Activated CD4-positive, alpha-beta T cell treated with anti-CD3 and anti-CD28 coated beads for 36 hours (primary cell): ENCODE measurements around the gene DDX10. TPM values are rescaled to one million over a fixed set of nuclear protein-coding genes. Genes with fewer than 3 reads are reported as not detected.

Experiments
- ATAC-seq: fragments of 200-7000 bp; cut with Tn5 transposase; one replicate; pipeline ENCODE4 v1.10.0; 2021; ENCODE audit warnings: mild to moderate bottlenecking, moderate library complexity
- CTCF ChIA-PET: fragments of 350-600 bp; sonication (Branson Sonifier 250); formaldehyde crosslinking; loops from one replicate; lab custom pipeline; 2021; ENCODE audit warnings: antibody characterized with exemption; lab: Charles Lee
- POLR2A ChIA-PET: fragments of 350-600 bp; sonication (Branson Sonifier 250); formaldehyde crosslinking; loops from one replicate; lab custom pipeline; 2021; ENCODE audit warnings: antibody characterized with exemption, inconsistent platforms; lab: Charles Lee
- DNase-seq: peaks from one replicate; pipeline ENCODE4 v3.0.0-alpha.2; 2020
- H3K27ac Mint-ChIP-seq: one replicate; pipeline ENCODE4 v1.8.0; 2021; ENCODE audit warnings: mixed read lengths
- H3K27me3 Mint-ChIP-seq: one replicate; pipeline ENCODE4 v1.8.0; 2021; ENCODE audit warnings: mixed read lengths
- H3K36me3 Mint-ChIP-seq: one replicate; pipeline ENCODE4 v1.8.0; 2021; ENCODE audit warnings: low read depth, mixed read lengths
- H3K4me1 Mint-ChIP-seq: one replicate; pipeline ENCODE4 v1.8.0; 2021; ENCODE audit warnings: mixed read lengths
- H3K4me3 Mint-ChIP-seq: one replicate; pipeline ENCODE4 v1.8.0; 2021; ENCODE audit warnings: mild to moderate bottlenecking, moderate library complexity, mixed read lengths
- H3K9me3 Mint-ChIP-seq: one replicate; pipeline ENCODE4 v1.8.0; 2021; ENCODE audit warnings: low read depth, mixed read lengths
- intact Hi-C, 2 experiments: fragments of 100-400 bp; cut with DNase I in 1 of 2; cut with micrococcal nuclease in 1 of 2; formaldehyde crosslinking; loops; one replicate each; pipeline versions ENCODE4 v1.14.2 to v1.15.1; 2022 to 2024; cut with DNase I, micrococcal nuclease
- total RNA-seq, 2 experiments: library from RNA; stranded (reverse); gene quantifications; one replicate each; pipeline ENCODE4 v1.2.3, GENCODE V29; 2021

Gene DDX10
- total RNA-seq, 2 experiments from 2014 or later: 45.8 to 50.9 TPM

DNA sequence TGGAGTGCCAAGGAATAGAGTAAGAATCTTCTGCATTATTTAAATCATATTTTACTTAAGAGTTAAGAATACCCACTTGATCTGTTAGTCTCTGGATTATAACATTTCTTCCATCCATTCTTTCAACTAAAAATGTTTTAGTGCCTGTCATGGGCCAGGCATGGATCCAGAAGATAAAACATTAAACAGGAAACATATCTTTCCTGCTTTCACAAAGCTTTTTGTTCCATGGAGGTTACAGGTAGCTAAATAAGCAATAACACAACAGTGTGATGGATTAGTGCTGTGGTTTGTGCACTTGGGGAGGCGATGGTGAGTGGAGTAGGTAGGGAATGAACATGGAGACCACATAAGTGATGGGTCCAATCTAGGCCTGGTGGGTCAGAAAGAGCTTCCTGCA is 258.5 kb downstream of the DDX10 start:
- POLR2A ChIA-PET: no interaction called here
- intact Hi-C loops: no loop called here
- H3K27ac Mint-ChIP-seq: no peak overlapping the region

DNA sequence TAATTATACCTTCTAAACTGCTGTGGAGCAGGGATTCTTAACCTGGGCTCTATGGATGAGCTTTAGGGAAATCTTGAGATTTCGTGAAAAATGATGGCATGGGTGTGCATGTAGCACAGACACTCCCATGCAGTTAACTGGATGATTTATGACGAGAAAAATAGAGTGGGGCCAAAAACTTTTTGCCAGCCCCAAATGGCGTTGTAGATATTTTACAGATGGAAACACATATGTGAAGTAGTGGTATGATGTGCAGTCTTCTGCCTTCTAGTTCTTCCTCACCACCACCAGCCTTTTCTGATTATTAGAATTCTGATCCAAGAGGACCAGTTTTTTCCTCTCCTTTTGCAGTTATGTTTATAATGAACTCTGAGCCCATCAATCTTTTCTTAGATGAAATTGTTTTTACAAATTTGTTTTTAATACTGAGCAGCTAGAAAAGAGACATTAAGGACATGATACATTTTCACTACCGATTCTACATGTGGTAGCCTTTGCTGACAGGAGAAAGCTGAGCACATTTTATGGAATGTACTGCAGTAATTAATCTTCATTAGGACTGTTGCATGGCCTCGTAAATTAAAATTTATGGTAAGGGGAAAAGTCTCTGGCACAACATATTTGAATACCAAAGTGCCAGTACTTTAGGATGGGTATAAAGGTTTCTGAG is 261.4 kb downstream of the DDX10 start:
- Mint-ChIP-seq H3K27me3 (no peaks in the 10 kb centered on the region), H3K27ac (no peak overlapping the region), H3K4me1 (no peaks in the 10 kb centered on the region), H3K9me3 (no peaks in the 10 kb centered on the region), H3K36me3 (peaks cover 4% of the 10 kb centered on the region), H3K4me3 (no peak overlapping the region)
- intact Hi-C loops: no loop called here
- CTCF ChIA-PET: interaction anchor here (1.2 kb wide), 1 partner anchor 17 kb away, joined by 3 read pairs; no protein-coding TSS in a partner anchor
- POLR2A ChIA-PET: interaction anchor here (0.6 to 0.9 kb wide), 2 partner anchors 225 to 396 kb away, joined by 3 to 7 read pairs; no protein-coding TSS in a partner anchor
- DNase-seq (no peak), ATAC-seq (no peak)

More for the DNA sequence above, 258.5 kb downstream of the DDX10 start:
- no peaks in the 10 kb centered on the region for H3K4me1 Mint-ChIP-seq
- no peak for DNase-seq
- peaks cover 14% of the 10 kb centered on the region for H3K36me3 Mint-ChIP-seq
- no peak for ATAC-seq
- no peaks in the 10 kb centered on the region for H3K9me3 Mint-ChIP-seq
- no peaks in the 10 kb centered on the region for H3K27me3 Mint-ChIP-seq
- no peak overlapping the region for H3K4me3 Mint-ChIP-seq
- CTCF ChIA-PET: no interaction called here

DNA sequence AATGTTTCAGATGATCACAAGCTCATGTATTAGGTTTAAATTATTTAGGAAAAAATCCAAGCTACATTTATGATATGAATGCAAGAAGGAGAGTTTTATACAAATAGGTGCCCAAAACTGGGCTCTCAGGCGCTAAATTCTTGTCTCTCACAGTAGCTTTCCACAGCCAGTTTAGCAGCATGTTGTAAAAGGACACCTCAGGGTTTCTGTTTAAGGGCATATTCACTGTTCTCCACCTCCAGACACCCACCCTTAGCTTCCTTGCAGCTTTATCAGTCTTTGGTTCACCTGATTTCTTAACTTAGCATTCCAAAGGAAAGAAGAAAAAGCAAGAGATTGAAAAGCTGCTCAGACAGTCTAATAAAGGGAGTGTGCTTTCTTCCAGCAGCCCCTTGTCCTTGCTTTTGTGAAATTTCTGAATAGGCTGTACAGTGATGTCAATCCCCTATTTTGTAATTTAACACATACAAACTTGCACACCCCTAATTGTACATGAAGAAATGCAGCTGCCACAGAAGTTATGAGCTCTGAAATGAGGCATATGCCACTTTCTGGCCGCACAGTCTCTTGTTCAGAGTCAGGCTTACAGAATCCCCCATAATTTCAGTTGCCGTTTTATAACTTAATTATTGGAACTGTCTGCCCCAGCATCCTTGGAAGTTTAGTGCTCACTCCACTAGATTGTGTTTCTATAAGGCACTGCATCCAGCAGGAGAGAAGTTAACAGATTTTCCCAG is 262.1 kb downstream of the DDX10 start:
- intact Hi-C loops: no loop called here
- POLR2A ChIA-PET: interaction anchor here (0.6 to 0.9 kb wide), 2 partner anchors 226 to 397 kb away, joined by 3 to 7 read pairs; no protein-coding TSS in a partner anchor
- no peak overlapping the region for H3K4me3 Mint-ChIP-seq
- CTCF ChIA-PET: interaction anchor here (1.2 kb wide), 1 partner anchor 17 kb away, joined by 3 read pairs; no protein-coding TSS in a partner anchor
- H3K36me3 Mint-ChIP-seq: peaks cover 4% of the 10 kb centered on the region
- no peak for ATAC-seq
- no peaks in the 10 kb centered on the region for H3K27me3 Mint-ChIP-seq
- H3K4me1 Mint-ChIP-seq: no peaks in the 10 kb centered on the region
- no peaks in the 10 kb centered on the region for H3K9me3 Mint-ChIP-seq
- no peak for DNase-seq
- no peak overlapping the region for H3K27ac Mint-ChIP-seq

DNA sequence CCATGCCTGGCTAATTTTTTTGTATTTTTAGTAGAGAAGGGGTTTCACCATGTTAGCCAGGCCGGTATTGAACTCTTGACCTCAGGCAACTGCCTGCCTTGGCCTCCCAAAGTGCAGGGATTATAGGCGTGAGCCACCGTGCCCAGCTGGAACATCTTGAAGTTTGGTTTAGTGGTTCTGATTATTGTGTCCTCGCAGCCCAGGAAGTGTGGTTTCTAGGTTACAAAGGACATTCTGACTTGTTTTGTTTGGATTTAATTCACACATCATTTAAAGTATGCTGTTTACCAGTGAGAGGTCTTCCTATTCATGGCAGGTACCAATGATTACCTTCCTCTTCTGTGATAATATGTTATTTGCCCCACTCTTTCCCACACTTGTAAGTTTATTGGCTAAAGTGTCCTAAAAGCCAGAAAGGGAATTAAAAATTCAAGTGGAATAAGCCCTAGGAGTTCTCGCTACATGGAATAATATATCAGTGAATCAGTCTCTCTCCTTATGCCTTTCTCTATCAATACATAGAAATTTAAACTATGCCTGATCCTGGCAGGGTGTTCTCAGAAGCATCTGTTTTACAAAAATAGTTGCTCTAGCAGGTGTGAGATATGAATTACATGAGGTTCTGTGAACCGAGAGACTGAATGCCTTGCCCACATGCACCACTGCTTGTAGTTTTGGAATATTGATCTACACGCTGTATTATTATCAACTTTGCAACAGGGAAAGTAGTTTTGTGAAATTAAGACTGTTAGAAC is 263.1 kb downstream of the DDX10 start:
- intact Hi-C loops: no loop called here
- H3K36me3 Mint-ChIP-seq: peaks cover 5% of the 10 kb centered on the region
- DNase-seq (no peak), ATAC-seq (no peak)
- H3K27ac Mint-ChIP-seq: no peak overlapping the region
- H3K9me3 Mint-ChIP-seq: no peaks in the 10 kb centered on the region
- no peaks in the 10 kb centered on the region for H3K4me1 Mint-ChIP-seq
- ChIA-PET CTCF (no interaction called here), POLR2A (no interaction called here)
- no peaks in the 10 kb centered on the region for H3K27me3 Mint-ChIP-seq
- H3K4me3 Mint-ChIP-seq: no peak overlapping the region

DNA sequence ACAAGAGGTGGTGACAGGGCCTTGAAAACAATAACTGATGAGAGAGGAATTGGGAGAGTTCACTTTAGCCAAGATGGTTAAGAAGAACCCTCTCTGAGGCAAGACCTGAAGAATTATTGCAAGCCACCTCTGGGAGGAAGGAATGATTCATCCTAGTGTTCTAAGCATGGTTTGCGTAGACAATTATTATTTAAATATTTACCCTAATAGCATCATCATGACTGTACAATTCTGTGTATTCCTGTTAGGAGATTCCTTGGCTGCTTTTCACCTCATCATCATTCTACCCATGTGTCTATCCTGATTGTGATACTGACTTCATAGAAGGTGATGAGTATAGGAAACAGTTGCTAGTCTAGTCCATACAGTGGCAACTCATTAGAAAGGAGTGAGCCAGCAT is 264.4 kb downstream of the DDX10 start:
- H3K27me3 Mint-ChIP-seq: no peaks in the 10 kb centered on the region
- peaks cover 5% of the 10 kb centered on the region for H3K36me3 Mint-ChIP-seq
- no peak overlapping the region for H3K27ac Mint-ChIP-seq
- H3K4me3 Mint-ChIP-seq: no peak overlapping the region
- ChIA-PET CTCF (no interaction called here), POLR2A (no interaction called here)
- intact Hi-C loops: no loop called here
- no peaks in the 10 kb centered on the region for H3K4me1 Mint-ChIP-seq
- ATAC-seq (no peak), DNase-seq (no peak)
- H3K9me3 Mint-ChIP-seq: no peaks in the 10 kb centered on the region

DNA sequence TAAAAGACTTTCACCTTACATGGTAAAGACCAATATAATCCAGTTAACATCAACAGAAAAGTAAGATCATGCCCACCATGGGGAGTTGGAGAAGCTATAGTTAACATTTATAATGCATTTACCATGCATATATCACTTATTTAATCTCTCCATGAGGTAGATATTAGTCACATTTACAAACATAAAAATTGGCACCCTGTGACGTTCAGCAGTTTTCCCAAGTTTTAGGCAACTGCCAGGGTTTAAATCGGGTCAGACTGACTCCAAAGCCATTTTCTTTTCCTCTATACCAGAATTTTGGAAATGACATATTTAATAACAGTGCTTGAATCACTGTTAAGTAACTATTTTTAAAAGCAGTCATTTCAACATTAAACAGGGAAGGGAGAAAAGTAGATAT is 266.3 kb downstream of the DDX10 start:
- no peak for ATAC-seq
- no peak overlapping the region for H3K4me3 Mint-ChIP-seq
- CTCF ChIA-PET: interaction anchor here (0.8 kb wide), 1 partner anchor 449 kb away, joined by 3 read pairs; no protein-coding TSS in a partner anchor
- intact Hi-C loops: no loop called here
- H3K27ac Mint-ChIP-seq: no peak overlapping the region
- H3K9me3 Mint-ChIP-seq: no peaks in the 10 kb centered on the region
- no peaks in the 10 kb centered on the region for H3K4me1 Mint-ChIP-seq
- H3K27me3 Mint-ChIP-seq: no peaks in the 10 kb centered on the region
- POLR2A ChIA-PET: no interaction called here
- no peak for DNase-seq
- H3K36me3 Mint-ChIP-seq: peaks cover 11% of the 10 kb centered on the region

DNA sequence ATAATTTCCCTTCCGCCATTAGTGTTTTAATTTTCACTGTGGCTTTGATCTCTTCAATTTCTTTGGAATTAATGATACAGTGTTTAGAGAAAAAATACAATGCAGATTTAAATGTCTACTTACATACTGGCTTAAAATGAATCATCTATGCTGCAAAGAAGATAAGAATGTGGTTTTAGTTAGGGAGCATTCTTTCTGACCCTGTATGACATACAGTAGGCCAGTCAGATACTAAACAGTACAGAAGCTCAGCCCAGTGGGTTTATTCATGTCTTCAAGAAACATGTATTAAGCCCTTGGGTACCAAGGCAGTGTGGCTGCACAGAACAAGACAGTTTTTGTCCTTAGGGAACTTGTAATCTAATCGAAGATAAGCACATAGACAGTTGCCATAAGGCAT is 268.8 kb downstream of the DDX10 start:
- H3K4me1 Mint-ChIP-seq: no peaks in the 10 kb centered on the region
- H3K36me3 Mint-ChIP-seq: peaks cover 11% of the 10 kb centered on the region
- no peaks in the 10 kb centered on the region for H3K9me3 Mint-ChIP-seq
- no peaks in the 10 kb centered on the region for H3K27me3 Mint-ChIP-seq
- ATAC-seq (no peak), DNase-seq (no peak)
- ChIA-PET POLR2A (no interaction called here), CTCF (interaction anchor here (0.6 kb wide), 1 partner anchor 50 kb away, joined by 3 read pairs; no protein-coding TSS in a partner anchor)
- H3K27ac Mint-ChIP-seq: no peak overlapping the region
- H3K4me3 Mint-ChIP-seq: no peak overlapping the region
- intact Hi-C loops: no loop called here

DNA sequence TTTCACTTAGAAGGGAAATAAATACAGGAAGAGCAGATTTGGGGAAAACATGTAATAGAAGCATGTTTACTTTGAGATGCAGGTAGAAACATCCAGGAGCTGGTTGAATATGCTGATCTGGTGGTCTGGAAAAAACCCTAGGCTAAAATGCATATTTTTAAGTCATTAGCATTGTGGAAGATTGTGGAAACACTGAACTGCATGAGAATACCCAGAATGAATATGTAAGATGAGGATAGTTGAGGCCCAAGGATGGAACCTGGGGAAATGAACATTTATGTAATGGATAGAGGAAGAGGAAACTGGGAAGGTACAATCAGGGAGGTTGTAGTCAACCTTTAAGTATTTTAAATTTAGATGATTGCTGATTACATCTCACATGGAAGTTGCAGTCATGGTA is 269.4 kb downstream of the DDX10 start:
- POLR2A ChIA-PET: no interaction called here
- no peak for DNase-seq
- H3K4me3 Mint-ChIP-seq: no peak overlapping the region
- peaks cover 11% of the 10 kb centered on the region for H3K36me3 Mint-ChIP-seq
- ATAC-seq: no peak
- H3K4me1 Mint-ChIP-seq: no peaks in the 10 kb centered on the region
- H3K9me3 Mint-ChIP-seq: no peaks in the 10 kb centered on the region
- CTCF ChIA-PET: interaction anchor here (0.6 kb wide), 1 partner anchor 49 kb away, joined by 3 read pairs; no protein-coding TSS in a partner anchor
- H3K27ac Mint-ChIP-seq: no peak overlapping the region
- H3K27me3 Mint-ChIP-seq: no peaks in the 10 kb centered on the region
- intact Hi-C loops: no loop called here

DNA sequence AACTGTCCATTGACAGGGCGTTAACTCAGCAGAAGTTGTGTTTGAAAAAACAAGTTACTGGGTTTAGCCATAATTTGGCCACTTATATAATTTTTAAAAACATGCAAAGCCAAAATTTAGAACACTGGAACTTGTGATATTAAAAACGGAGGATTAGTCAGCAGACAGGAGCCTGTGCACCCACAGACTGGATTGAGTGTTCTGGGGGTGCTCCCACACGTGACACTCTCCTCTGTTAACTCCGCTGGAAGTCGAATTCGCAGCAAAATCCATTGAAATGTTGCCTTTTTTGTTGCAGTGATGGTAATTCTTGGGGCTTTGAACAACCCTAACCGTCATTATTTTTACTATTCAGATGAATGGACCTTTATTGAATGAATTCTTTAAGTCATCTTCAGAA is 269.8 kb downstream of the DDX10 start:
- ATAC-seq: no peak
- no peak overlapping the region for H3K4me3 Mint-ChIP-seq
- ChIA-PET CTCF (no interaction called here), POLR2A (no interaction called here)
- H3K4me1 Mint-ChIP-seq: no peaks in the 10 kb centered on the region
- no peaks in the 10 kb centered on the region for H3K27me3 Mint-ChIP-seq
- no peak overlapping the region for H3K27ac Mint-ChIP-seq
- intact Hi-C loops: no loop called here
- no peaks in the 10 kb centered on the region for H3K9me3 Mint-ChIP-seq
- DNase-seq: no peak
- peaks cover 9% of the 10 kb centered on the region for H3K36me3 Mint-ChIP-seq

DNA sequence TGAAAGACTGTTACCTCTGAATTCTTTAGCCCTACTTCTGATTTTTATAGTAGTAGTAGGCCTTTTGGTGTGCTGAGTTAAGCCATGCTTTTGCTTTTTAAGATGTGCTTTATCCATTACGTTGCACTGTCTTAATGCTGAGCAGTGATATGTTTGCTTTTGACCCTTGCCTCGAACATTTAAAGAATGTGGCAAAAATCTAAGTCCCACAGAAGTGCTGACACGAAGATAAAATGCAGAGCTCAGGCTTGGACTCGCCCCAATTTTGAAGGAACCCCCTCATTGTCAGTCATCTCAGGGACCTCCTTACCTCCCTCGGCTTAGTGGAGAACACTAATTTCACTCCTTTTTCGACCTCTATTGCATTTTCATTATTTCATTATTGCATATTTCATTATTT is 272.9 kb downstream of the DDX10 start:
- H3K27ac Mint-ChIP-seq: no peak overlapping the region
- ATAC-seq (no peak), DNase-seq (no peak)
- ChIA-PET CTCF (no interaction called here), POLR2A (no interaction called here)
- peaks cover 31% of the 10 kb centered on the region for H3K36me3 Mint-ChIP-seq
- intact Hi-C loops: no loop called here
- H3K9me3 Mint-ChIP-seq: no peaks in the 10 kb centered on the region
- H3K4me1 Mint-ChIP-seq: no peaks in the 10 kb centered on the region
- no peaks in the 10 kb centered on the region for H3K27me3 Mint-ChIP-seq
- H3K4me3 Mint-ChIP-seq: no peak overlapping the region

DNA sequence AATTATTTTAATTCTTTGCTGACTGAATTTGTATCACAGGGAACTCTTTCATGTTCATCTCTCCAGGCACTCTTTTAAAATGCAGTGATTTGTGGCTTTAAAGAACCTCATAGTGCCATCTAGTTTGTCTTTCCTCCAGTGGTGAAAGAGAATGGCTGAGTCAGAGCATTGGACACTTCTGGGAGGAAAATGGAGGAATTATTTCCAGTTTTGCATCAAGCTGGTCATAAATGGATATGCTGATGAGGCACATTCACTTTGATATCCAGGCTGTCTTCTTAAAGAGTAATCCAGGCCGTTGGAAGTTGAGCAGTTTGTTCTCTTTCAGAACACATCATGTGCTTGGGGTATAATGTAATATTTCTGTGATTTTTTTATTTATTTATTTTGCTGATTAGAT is 273.7 kb downstream of the DDX10 start:
- CTCF ChIA-PET: no interaction called here
- Mint-ChIP-seq H3K36me3 (peaks cover 35% of the 10 kb centered on the region), H3K4me3 (no peak overlapping the region), H3K4me1 (no peaks in the 10 kb centered on the region), H3K27me3 (no peaks in the 10 kb centered on the region), H3K27ac (no peak overlapping the region), H3K9me3 (no peaks in the 10 kb centered on the region)
- DNase-seq: no peak
- intact Hi-C loops: no loop called here
- POLR2A ChIA-PET: no interaction called here
- no peak for ATAC-seq
